Endometrium (tissue), 2 donors: ENCODE results near the gene IPCEF1.
"Not testable (repeated sequence)": the region's sequence is repeated elsewhere in the genome, so short reads cannot be mapped to it uniquely, and the experiment has no call there.

Experiments
- FAIRE-seq: peaks from 2 replicates; lab custom pipeline; 2012; peaks lifted over from hg19 to GRCh38; lab: Jason Lieb, UNC
- donor health status: control.
- donor health status: control.

Gene IPCEF1

GRCh38 chr6:154371281-154371680 is 14.7 kb upstream of the IPCEF1 start:
- no peak for FAIRE-seq

- FAIRE-seq: peak; percentile 15
Observed at GRCh38 chr6:154370545-154370944, 13.9 kb upstream of the IPCEF1 start.

GRCh38 chr6:154367839-154368695 is 11.5 kb upstream of the IPCEF1 start:
- FAIRE-seq: no peak

DNA sequence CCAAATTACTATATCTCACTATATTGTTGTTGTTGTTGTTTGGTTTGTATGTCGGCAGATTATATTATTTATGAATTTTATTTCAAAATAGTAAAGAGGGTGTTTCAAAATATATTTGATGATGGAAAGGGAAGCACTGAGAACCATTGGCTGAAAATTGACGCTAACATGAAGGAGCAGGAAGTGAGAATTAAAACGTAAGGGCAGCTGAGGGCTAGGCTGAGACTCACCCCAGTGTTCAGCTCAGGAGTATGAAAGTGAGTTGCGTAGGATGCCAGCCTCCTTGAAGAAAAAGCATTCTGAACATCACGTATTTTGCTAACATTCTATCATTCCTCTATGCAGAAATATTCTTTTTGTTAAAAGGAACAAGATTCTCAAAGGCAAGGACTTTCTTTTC is 10.7 kb upstream of the IPCEF1 start:
- no peak for FAIRE-seq

DNA sequence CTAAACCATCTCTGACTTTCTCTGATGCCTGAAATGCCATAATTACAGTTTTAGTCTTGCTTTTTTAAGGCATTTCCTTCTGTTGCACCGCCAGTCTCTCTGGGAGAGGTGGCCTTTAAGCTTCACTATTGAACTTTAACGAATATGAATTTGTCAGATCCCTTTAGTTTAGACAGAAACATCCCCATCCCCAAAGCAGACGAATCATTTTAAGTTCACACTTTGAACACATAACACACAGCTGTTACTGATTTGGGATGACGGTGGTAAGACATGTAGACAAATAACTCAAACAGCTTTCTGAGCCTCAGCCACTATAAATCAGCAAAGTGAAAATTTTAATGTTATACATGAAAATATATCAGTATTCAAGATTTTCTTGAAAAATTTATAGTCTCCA is 7.2 kb upstream of the IPCEF1 start:
- FAIRE-seq: no peak

- FAIRE-seq: no peak
Observed at GRCh38 chr6:154361476-154361875, 4.9 kb upstream of the IPCEF1 start.

DNA sequence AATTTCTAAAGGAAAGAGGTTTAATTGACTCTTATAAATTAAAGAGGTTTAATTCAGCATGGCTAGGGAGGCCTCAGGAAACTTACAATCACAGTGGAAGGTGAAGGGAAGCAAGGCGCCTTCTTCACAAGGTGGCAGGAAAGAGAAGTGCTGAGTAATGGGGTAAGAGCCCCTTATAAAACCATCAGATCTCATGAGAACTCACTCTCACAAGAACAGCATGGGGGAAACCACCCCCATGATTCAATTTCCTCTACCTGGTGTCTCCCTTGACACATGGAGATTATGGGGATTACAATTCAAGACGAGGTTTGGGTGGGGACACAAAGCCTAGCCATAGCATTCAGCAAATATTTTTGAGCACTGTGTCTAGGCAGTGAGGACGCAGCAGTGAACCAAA is 3.9 kb upstream of the IPCEF1 start:
- no peak for FAIRE-seq

- FAIRE-seq: no peak
Observed at GRCh38 chr6:154359679-154360078, 3.1 kb upstream of the IPCEF1 start.

DNA sequence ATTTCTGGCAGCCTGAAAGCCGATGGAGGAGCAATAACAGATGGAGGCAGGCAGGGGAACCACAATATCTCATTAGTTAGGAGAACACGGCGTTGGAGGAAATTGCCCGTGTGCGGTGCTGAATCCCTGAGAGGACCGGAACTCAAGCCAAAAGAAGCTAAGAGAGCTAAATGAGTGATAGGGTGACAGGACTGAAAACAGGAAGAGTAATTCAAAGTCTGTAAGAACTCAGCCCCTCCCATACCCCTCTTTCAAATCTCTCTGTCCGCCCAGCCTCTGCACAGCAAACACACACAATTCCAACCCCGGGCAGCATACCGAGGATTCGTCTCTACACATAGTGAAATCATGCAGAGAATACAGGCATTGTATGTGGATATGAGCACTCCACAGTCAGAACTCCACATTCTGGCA is 2.6 kb upstream of the IPCEF1 start:
- FAIRE-seq: no peak

- no peak for FAIRE-seq
Observed at GRCh38 chr6:154358019-154358545, 1.5 kb upstream of the IPCEF1 start.

DNA sequence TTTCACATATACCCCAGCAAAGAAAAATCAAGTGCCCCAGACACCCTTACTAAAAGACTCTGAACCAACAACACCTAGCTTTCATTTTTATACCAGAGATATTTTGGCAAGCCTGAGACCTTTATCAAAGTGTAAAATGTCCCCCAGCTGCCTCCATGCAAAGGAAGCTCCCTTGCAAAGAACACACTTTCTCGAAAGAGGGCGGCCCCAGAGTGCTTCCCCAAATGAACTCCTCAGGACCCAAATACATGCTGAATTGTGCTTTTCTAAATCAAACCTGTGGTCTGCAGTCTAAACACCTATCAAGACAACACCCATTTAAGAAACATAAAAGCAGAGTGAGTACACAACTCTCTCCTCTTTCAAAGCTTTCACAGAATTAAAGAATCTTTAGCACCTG is 490 bp downstream of the IPCEF1 start:
- FAIRE-seq: no peak

- no peak for FAIRE-seq
Observed at GRCh38 chr6:154354265-154354777, 2.3 kb downstream of the IPCEF1 start.

DNA sequence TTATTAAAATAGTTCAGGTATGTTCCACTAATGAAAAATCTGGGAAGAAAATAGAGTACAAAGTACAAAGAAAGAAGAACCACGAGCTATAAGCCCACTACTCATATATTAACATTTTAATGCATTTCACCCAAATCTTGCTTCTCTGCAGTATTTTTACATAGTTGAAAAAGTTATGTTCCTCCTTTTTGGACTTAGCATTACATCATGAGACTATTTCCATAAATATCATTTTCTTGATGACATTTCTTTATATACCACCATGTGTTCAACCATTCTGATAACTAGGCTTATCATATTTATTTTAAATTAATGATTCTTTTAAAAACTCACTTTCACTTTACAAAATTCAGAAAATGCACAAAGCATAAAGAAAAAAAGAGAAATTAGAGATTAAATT is 3.0 kb downstream of the IPCEF1 start:
- no peak for FAIRE-seq

GRCh38 chr6:154352898-154353585 is 3.6 kb downstream of the IPCEF1 start:
- no peak for FAIRE-seq

GRCh38 chr6:154350293-154350692 is 6.3 kb downstream of the IPCEF1 start:
- FAIRE-seq: no peak

- no peak for FAIRE-seq
Observed at GRCh38 chr6:154347981-154348380, 8.6 kb downstream of the IPCEF1 start.

DNA sequence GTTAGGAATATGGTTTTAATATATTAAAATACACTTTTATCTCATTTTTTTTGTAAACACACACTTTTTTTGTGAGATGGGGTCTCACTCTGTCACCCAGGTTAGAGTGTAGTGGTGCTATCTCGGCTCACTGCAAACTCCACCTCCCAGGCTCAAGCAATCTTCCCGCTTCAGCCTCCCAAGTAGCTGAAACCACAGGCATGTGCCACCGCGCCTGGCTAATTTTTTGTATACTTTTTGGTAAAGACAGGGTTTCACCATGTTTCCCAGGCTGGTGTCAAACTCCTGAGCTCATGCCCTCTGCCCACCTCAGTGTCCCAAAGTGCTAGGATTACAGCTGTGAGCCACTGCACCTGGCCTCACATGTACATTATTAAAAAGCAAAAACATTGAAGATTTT is 10.8 kb downstream of the IPCEF1 start:
- no peak for FAIRE-seq

DNA sequence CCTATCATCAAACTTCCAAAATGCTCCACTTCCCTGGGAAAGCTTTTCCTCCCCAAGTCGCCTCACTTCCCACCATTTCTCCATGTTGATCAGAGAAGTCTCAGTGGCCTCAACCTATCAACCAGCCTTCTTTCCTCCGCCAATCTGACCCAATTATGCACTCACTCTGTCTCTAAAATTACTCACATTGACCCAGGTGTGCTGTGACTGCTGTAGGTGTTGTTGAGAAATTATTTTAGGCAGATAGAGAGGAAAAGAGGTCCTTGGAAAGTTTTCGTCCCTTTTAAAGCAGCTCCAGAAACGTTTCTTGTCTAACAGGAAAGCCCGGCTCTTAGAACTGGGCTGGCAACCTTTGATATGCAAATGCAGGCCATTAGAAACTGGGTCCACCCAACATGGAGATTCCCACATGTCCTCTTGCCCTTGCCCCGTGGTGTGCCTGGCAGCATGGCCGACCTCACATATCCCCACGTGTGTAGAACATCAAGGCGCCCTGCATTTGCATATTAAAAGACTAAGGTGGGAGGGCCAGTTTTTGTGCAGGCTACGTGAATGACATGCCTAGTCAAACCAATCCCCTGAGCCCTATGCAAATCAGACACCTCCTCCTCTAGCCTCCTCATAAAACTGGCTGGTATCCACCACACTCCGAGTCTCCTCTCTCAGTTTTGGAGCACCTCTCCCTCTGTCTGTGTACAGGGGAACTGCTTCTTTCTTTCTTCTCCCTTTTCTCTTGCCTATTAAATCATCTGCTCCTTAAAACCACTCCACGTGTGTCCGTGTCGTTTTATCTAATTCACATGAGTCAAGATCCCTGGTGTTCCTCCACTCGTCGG is 12.9 kb downstream of the IPCEF1 start:
- FAIRE-seq: no peak

- no peak for FAIRE-seq
Observed at GRCh38 chr6:154341871-154342270, 14.7 kb downstream of the IPCEF1 start.

DNA sequence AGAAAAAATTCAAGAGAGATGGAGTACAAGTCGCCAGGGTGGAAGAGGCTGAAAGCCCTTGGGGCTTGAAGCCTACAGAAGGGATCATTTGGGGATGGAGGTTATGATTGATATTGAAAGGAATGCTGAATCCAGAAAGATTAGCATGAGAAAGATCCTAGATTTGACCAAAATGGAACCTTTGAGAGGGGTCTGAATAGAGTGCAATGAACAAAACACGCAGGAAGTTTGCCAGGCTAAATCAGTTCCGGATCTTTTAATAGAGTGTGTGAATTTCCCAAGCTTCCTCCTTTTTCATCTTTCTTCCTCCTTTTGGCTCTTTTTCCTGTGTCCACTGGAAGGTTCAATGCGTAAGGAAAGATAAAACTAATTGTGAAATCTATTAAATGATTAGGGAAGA is 15.3 kb downstream of the IPCEF1 start:
- FAIRE-seq: no peak

DNA sequence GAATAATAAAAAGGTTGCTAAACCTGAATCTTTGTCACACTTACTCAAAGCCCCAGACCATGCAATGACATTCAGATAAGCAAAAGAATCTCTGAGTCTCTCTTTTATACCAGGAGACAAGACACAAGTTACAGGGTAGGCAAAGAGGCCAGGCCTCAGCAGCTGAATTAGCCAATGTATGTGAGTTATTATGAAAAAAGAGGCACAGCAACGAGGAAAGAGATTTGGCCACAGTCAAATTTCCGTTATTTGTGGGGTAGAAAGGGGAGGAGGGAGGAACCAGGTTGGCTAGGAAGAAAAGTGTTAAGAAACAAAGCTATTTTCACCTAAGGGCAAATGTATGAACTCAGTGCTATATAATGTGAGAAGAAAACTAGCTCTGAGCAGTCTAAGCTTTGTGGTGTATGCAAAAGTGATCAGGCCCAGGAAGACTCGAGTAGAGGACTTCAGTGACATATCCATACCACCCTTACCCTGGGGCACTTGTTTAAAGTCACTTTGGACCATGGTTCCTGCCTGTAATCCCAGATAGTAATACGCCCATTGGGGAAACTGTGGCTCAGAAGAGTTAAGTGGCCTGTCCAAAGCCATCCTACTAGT is 19.1 kb downstream of the IPCEF1 start:
- FAIRE-seq: no peak

DNA sequence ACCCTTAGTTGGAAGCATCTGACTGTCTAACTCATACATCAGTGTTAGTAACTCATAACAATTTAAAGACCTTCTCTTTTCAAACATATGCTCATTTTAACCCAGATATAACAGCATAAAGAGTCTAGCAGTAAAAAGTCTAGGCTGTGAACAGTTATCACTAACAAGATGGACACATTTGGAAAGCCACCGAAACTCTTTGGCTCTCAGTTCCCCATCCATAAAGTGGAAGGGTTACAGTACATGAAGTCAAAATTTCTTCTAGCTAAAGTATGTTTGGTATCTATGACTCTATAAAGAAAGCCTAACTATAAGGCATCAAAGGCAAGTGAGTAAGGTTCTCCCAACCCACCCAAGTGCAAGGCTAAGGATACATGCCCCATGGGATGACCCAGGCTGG is 22.5 kb downstream of the IPCEF1 start:
- not testable (repeated sequence) for FAIRE-seq
